GM12891 (cell line): Measurements from ENCODE around the gene IGF1R.

Source experiments
- DNase-seq: peaks from one replicate; pipeline ENCODE4 v3.0.0; 2011; ENCODE audit warnings: low spot score; ENCODE audit not compliant: insufficient read length
- FAIRE-seq: peaks from 2 replicates; lab custom pipeline; 2011; peaks lifted over from hg19 to GRCh38; lab: Jason Lieb, UNC
- PAX5 ChIP-seq: IDR thresholded peaks from 2 replicates; pipeline ENCODE4 v1.6.1; 2011; ENCODE audit warnings: low read length, moderate library complexity, mild to moderate bottlenecking; ENCODE audit not compliant: insufficient read depth, severe bottlenecking
- POLR2A ChIP-seq: IDR thresholded peaks from 2 replicates; pipeline ENCODE4 v1.6.1; 2011; ENCODE audit warnings: low read depth, low read length, control low read depth
- POLR2AphosphoS5 ChIP-seq: IDR thresholded peaks from 2 replicates; pipeline ENCODE4 v1.6.1; 2011; ENCODE audit warnings: low read depth, low read length, control low read depth
- POU2F2 ChIP-seq: IDR thresholded peaks from 2 replicates; pipeline ENCODE4 v1.6.1; 2011; ENCODE audit warnings: low read depth, mild to moderate bottlenecking, control low read depth, low read length, moderate library complexity
- SPI1 ChIP-seq: IDR thresholded peaks from 2 replicates; pipeline ENCODE4 v1.6.1; 2011; ENCODE audit warnings: low read depth, low read length, control low read depth
- TAF1 ChIP-seq: IDR thresholded peaks from 2 replicates; pipeline ENCODE4 v1.6.1; 2011; ENCODE audit warnings: low read depth, low read length, control low read depth

The IGF1R gene

GRCh38 chr15:98787936-98788757 lies 139.8 kb downstream of the IGF1R start:
- no peak for TF ChIP-seq PAX5
- no peak for TF ChIP-seq SPI1
- no peak for TF ChIP-seq TAF1
- TF ChIP-seq POLR2AphosphoS5 = no peak
- TF ChIP-seq POLR2A = no peak
- no peak for TF ChIP-seq POU2F2
- FAIRE-seq (no peak), DNase-seq (no peak)

DNA sequence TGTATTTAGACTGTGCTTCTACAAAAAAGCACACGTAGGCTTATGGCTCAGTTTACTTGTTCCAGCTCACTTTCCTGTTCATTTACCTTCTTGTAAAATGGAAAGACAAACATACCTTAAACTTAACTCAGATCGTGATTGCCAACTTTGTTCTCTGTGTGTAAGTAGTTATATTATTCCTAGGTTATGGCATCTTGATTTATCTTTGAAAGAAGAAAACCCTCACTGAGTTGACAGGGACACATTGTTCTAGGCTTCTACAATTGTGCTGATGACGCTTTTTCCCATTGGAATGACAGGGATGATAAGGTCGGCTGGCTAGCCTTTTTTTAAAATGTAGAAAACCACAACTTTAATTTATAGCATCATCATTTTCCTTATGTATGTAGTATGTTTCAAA lies 140.7 kb downstream of the IGF1R start:
- DNase-seq (no peak), FAIRE-seq (no peak)
- no peak for TF ChIP-seq POLR2A
- no peak for TF ChIP-seq POU2F2
- no peak for TF ChIP-seq PAX5
- no peak for TF ChIP-seq SPI1

DNA sequence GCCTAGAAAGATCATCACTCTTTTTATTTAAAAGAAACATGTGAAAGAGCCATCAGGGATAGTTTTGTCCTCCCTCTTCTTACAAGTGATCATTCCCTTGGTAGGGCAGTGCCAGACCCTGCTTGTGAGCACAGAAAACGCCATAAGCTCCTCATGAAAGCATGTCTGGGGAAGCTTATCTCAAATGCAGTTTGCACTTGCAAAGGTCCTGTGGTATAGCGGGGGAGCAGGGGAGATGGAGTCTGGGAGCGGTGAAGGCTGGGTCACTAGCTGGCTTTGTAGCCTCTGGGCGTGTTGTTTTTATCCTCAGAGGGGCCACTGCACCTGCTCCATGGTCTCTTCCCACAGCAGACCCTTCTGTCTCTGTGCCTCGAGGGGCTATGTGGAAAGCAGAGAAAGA lies 141.9 kb downstream of the IGF1R start:
- DNase-seq (no peak), FAIRE-seq (no peak)
- no peak for TF ChIP-seq POLR2AphosphoS5
- no peak for TF ChIP-seq POLR2A
- no peak for TF ChIP-seq TAF1
- TF ChIP-seq SPI1 = no peak
- TF ChIP-seq PAX5 = no peak
- TF ChIP-seq POU2F2 = no peak

GRCh38 chr15:98791046-98791701 lies 142.8 kb downstream of the IGF1R start:
- FAIRE-seq (no peak), DNase-seq (no peak)
- TF ChIP-seq SPI1 (no peak), PAX5 (no peak), POLR2A (no peak), POLR2AphosphoS5 (no peak), POU2F2 (no peak), TAF1 (no peak)

DNA sequence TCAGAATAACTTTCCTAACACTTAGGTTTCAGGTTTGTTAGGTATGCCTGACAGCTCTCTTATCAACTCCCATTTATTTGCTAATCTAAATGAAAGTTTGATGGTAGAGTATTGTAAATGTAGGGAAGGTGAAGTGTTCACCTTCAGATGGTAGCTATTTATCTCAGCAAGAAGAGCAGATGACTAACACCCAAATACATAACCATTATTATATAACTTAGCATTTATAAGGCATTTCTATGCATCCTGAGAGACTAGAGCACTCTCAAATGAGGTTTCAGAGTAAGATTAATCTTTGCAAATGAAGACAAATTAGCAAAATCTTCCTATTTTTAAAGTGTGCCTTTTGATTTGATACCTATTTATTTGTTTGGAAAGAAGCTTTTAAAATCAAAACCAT lies 143.8 kb downstream of the IGF1R start:
- DNase-seq (no peak), FAIRE-seq (no peak)
- TF ChIP-seq TAF1 (no peak), PAX5 (no peak), SPI1 (no peak), POLR2AphosphoS5 (no peak)

DNA sequence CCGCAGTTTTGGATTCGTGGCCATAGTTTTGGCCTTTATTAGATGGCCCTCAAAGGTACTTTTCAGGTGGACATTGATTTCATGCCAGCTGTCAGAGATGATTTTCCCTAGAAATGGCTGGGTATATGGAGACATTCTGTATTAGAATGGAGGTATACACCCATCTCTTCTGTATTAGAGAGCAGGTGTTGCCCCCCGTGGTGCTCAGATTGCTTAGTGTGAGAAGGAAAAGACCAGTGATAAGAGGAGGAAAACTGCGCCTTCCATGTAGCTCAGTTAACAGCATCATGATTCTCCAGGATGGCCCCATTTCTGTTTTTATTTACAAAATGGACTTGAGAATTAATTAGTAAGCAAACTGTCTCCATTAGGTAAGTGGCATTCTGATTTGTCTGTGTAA lies 145.9 kb downstream of the IGF1R start:
- no peak for DNase-seq
- TF ChIP-seq POLR2AphosphoS5 (no peak), POLR2A (no peak), TAF1 (no peak), PAX5 (no peak), SPI1 (no peak), POU2F2 (no peak)
- FAIRE-seq = no peak

GRCh38 chr15:98794748-98795147 lies 146.4 kb downstream of the IGF1R start:
- TF ChIP-seq SPI1 (no peak), TAF1 (no peak), POLR2A (no peak), POLR2AphosphoS5 (no peak), POU2F2 (no peak), PAX5 (no peak)
- DNase-seq (no peak), FAIRE-seq (no peak)

DNA sequence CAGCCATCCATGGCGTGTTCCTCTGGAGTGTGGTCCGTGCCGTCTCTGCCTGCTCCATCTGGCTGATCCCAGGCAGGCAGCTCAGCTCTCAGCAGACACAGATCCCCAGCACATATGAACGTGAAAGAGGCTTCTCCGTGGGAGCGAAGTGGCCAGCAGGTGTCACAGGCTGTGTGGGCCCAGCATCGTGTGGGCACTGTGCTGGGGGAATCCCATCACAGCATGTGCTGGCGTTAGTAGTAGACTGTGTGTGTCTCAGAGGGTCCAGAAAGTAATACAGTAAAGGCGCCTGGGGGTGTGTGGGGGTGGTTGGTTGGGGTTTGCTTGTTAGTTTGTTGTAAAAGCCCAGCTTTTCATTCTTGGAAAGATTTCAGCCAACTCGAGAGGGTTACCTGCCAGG lies 147.6 kb downstream of the IGF1R start:
- no peak for FAIRE-seq
- DNase-seq = no peak
- TF ChIP-seq SPI1 (no peak), POU2F2 (no peak), POLR2A (no peak), POLR2AphosphoS5 (no peak), TAF1 (no peak), PAX5 (no peak)

GRCh38 chr15:98796685-98797357 lies 148.5 kb downstream of the IGF1R start:
- no peak for TF ChIP-seq SPI1
- no peak for TF ChIP-seq PAX5
- TF ChIP-seq POLR2A = no peak
- no peak for TF ChIP-seq TAF1
- no peak for TF ChIP-seq POU2F2
- no peak for TF ChIP-seq POLR2AphosphoS5
- DNase-seq (no peak), FAIRE-seq (no peak)

- FAIRE-seq (no peak), DNase-seq (no peak)
- TF ChIP-seq POLR2AphosphoS5 (no peak), SPI1 (no peak), POLR2A (no peak), TAF1 (no peak), POU2F2 (no peak), PAX5 (no peak)
Observed at GRCh38 chr15:98798375-98798893, 150.1 kb downstream of the IGF1R start.
